Upper lobe of left lung (tissue), 4 donors: ENCODE measurements around the gene LIPG.

Source experiments
- EP300 ChIP-seq, 4 donors: sonication (generic); formaldehyde crosslinking; IDR thresholded peaks; one replicate each; pipeline ENCODE4 v1.5.1; 2017; ENCODE audit warnings: antibody characterized with exemption in 4 of 4, control low read depth in 2 of 4
- POLR2A ChIP-seq, 4 donors: fragments of 450-650 bp; IDR thresholded peaks; one replicate each; pipeline ENCODE4 v1.5.1; 2016 to 2017; ENCODE audit warnings: antibody characterized with exemption in 4 of 4, mild to moderate bottlenecking in 2 of 4

DNA sequence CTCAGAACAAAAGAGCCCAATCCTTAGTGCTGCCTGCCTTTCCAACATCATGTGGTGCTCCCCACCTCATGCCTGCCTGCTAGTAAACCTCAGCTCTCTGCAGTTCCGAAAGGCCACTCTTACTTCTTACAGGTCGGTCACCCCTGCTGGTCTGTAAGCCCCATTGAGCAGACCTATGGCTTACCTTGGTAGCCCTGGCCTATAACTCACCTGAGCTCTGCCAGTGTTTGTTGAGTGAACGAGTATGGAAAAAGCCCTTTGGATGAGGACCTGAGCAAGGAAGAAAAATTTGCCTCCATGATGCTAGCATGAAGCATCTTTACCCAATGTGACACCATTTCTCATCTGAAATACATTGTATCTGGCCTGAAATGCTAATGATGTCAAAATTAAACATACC is 83.3 kb downstream of the LIPG start:
- TF ChIP-seq POLR2A (IDR thresholded peaks at IDR 0.05) (no peak), EP300 (IDR thresholded peaks at IDR 0.05) (no peak)
